Measurements from ENCODE around the gene PRKCD. TPM values are rescaled to one million over a fixed set of nuclear protein-coding genes. Genes with fewer than 3 reads are reported as not detected.
A peak's percentile ranks its signal among the peaks of the same experiment; 100 is the strongest.

Gene PRKCD
- total RNA-seq, 1 experiment from 2014 or later = 34.3 TPM

DNA sequence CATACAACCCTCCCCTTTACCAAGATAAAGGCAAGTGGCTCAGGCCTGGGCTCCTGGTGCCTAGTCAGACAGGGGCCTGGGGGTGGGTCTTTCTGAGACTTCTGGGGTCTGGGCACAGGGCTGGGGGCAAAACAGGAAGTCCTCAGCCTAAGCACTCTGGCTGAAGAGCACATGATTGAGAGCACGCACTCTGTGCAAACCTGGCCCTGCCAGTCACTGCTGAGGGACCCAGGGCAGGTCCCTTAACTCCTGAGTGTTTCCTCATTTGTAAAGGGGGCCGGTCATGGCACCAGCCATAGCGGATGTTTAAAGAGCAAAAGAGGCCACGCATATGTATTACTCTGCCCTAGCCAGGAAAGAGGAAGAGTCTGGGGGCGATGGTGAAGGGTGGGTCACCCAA lies 78.8 kb downstream of the PRKCD start:
- CTCF ChIA-PET = no interaction called here
- Histone ChIP-seq H3F3A (ENCODE audit: insufficient read depth, low read depth) (peaks cover 81% of the 10 kb centered on the region), H3K27me3 (ENCODE audit: insufficient read depth, low read depth) (no peaks in the 10 kb centered on the region), H3K4me2 (peak overlapping the region; percentile 47; the same call in 1 of the 2 replicates), H4K20me1 (ENCODE audit: insufficient read depth) (peaks cover 61% of the 10 kb centered on the region), H3K9me3 (ENCODE audit: insufficient read depth, low read depth) (no peaks in the 10 kb centered on the region), H3K27ac (peak overlapping the region; percentile 95), H3K36me3 (ENCODE audit: low read depth) (peaks cover 56% of the 10 kb centered on the region), H3K4me1 (replicated peaks; ENCODE audit: insufficient read depth) (peaks cover 95% of the 10 kb centered on the region), H3K79me2 (ENCODE audit: low read depth) (peaks cover 85% of the 10 kb centered on the region), H2AFZ (no peak overlapping the region), H3K4me3 (no peak overlapping the region), H3K9me2 (ENCODE audit: insufficient read depth) (no peaks in the 10 kb centered on the region)
- DNase-seq = no peak
- no peak for TF ChIP-seq EZH2 (IDR thresholded peaks at IDR 0.05; ENCODE audit: low read depth)
- TF ChIP-seq, protein P1, sequence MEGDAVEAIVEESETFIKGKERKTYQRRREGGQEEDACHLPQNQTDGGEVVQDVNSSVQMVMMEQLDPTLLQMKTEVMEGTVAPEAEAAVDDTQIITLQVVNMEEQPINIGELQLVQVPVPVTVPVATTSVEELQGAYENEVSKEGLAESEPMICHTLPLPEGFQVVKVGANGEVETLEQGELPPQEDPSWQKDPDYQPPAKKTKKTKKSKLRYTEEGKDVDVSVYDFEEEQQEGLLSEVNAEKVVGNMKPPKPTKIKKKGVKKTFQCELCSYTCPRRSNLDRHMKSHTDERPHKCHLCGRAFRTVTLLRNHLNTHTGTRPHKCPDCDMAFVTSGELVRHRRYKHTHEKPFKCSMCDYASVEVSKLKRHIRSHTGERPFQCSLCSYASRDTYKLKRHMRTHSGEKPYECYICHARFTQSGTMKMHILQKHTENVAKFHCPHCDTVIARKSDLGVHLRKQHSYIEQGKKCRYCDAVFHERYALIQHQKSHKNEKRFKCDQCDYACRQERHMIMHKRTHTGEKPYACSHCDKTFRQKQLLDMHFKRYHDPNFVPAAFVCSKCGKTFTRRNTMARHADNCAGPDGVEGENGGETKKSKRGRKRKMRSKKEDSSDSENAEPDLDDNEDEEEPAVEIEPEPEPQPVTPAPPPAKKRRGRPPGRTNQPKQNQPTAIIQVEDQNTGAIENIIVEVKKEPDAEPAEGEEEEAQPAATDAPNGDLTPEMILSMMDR (conservative IDR thresholded peaks at IDR 0.05) = no peak
- BruUV-seq (replicated peaks) = no TSS peak
- intact Hi-C loops (cut with micrococcal nuclease; ENCODE audit: unreplicated experiment) = loop anchor here (2.0 to 5.0 kb wide), 2 partner anchors 13 to 108 kb away; partner anchors contain the start of gene DCP1A
- POLR2A ChIA-PET (ENCODE audit: unreplicated experiment) = interaction anchor here (0.7 kb wide), 1 partner anchor 469 kb away, joined by 6 read pairs; no protein-coding TSS in a partner anchor

DNA sequence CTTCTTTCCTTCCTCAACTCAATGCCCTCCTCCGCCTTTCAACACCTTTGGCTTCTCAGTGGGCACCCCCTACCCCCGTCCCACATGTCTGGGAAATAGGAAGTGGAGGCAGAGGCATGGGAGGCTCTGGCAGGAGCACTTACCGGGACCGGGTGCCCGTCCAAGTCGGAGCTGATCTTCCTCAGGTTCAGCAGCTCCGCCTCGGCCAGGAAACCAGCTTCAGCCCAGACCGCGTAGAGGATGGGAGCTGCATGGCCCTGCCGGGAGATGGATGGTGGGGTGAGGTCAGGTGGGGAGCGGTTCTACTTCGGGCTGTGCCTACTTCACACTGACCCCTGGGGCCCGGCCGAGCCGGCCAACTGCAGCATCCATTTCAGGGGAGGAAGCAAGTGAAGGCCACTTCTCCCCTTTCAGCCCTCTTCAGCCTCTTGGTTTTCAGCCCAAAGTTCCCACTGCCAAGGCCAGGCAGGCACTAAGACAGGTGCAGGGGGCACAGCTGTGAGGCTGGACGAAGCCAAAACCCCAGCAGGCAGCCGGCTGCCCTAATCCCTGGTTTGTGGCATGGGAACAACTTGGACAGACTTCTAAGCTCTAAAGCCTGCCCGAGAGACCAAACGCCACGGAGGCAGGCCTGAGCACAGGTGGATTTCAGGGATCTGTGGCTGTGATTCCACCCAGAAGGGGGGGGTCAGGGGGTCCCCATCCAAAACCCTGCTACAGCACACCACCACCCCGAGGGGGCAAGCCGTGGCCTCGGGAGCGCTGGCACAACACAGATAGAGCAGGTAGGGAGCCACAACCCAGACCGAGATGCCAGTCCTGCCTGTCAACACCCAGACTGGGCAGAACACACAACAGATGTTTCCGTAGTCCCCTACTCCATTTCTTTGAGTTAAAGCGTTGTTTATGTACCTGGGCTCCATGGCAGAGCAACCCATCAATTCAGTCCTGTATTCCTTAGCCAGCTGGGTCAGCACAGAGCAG lies 80.3 kb downstream of the PRKCD start:
- no TSS peak for BruUV-seq (replicated peaks)
- no peaks in the 10 kb centered on the region for H3K9me3 ChIP-seq (ENCODE audit: insufficient read depth, low read depth)
- no peak overlapping the region for H2AFZ ChIP-seq
- POLR2A ChIA-PET (ENCODE audit: unreplicated experiment) = interaction anchor here (0.7 to 0.9 kb wide), 2 partner anchors 9 to 31 kb away, joined by 4 to 5 read pairs; no protein-coding TSS in a partner anchor
- peaks cover 47% of the 10 kb centered on the region for H3K36me3 ChIP-seq (ENCODE audit: low read depth)
- peak overlapping the region; percentile 95 for H3K27ac ChIP-seq
- H3F3A ChIP-seq (ENCODE audit: insufficient read depth, low read depth) = peaks cover 94% of the 10 kb centered on the region
- DNase-seq = no peak
- intact Hi-C loops (cut with micrococcal nuclease; ENCODE audit: unreplicated experiment) = no loop called here
- H3K9me2 ChIP-seq (ENCODE audit: insufficient read depth) = no peaks in the 10 kb centered on the region
- H3K4me3 ChIP-seq = no peak overlapping the region
- TF ChIP-seq EZH2 (IDR thresholded peaks at IDR 0.05; ENCODE audit: low read depth) = no peak
- TF ChIP-seq, protein P1 (conservative IDR thresholded peaks at IDR 0.05) = no peak
- peaks cover 87% of the 10 kb centered on the region for H3K79me2 ChIP-seq (ENCODE audit: low read depth)
- peaks cover 76% of the 10 kb centered on the region for H4K20me1 ChIP-seq (ENCODE audit: insufficient read depth)
- CTCF ChIA-PET = no interaction called here
- H3K27me3 ChIP-seq (ENCODE audit: insufficient read depth, low read depth) = no peaks in the 10 kb centered on the region
- H3K4me1 ChIP-seq (replicated peaks; ENCODE audit: insufficient read depth) = peaks cover 97% of the 10 kb centered on the region
- H3K4me2 ChIP-seq = peak overlapping the region; percentile 47; the same call in 1 of the 2 replicates

- Histone ChIP-seq H3K27me3 (ENCODE audit: insufficient read depth, low read depth) (no peaks in the 10 kb centered on the region), H3K9me2 (ENCODE audit: insufficient read depth) (no peaks in the 10 kb centered on the region), H4K20me1 (ENCODE audit: insufficient read depth) (peaks cover 83% of the 10 kb centered on the region), H2AFZ (no peak overlapping the region), H3K4me1 (replicated peaks; ENCODE audit: insufficient read depth) (peaks cover 94% of the 10 kb centered on the region), H3K4me3 (no peak overlapping the region), H3F3A (ENCODE audit: insufficient read depth, low read depth) (peaks cover 90% of the 10 kb centered on the region), H3K79me2 (ENCODE audit: low read depth) (peaks cover 87% of the 10 kb centered on the region), H3K9me3 (ENCODE audit: insufficient read depth, low read depth) (no peaks in the 10 kb centered on the region), H3K36me3 (ENCODE audit: low read depth) (peaks cover 38% of the 10 kb centered on the region), H3K27ac (peak overlapping the region; percentile 95), H3K4me2 (peak overlapping the region; percentile 33; the same call in 1 of the 2 replicates)
- TF ChIP-seq EZH2 (IDR thresholded peaks at IDR 0.05; ENCODE audit: low read depth) = no peak
- TF ChIP-seq, protein P1 (conservative IDR thresholded peaks at IDR 0.05) = no peak
- no peak for DNase-seq
- intact Hi-C loops (cut with micrococcal nuclease; ENCODE audit: unreplicated experiment) = no loop called here
- no TSS peak for BruUV-seq (replicated peaks)
- ChIA-PET POLR2A (ENCODE audit: unreplicated experiment) (no interaction called here), CTCF (no interaction called here)
Observed at GRCh38 chr3:53242155-53242554, 81.1 kb downstream of the PRKCD start.

Other genes with a start within 250 kb of the PRKCD start
- gene SFMBT1, start 115.1 kb upstream of the PRKCD start, total RNA-seq (2021) = 14.3 and 15.2 TPM in 2 replicates
- gene RFT1, start 30.8 kb upstream of the PRKCD start, total RNA-seq (2021) = 30.8 and 31.0 TPM in 2 replicates
- 1,726 and 2,016 TPM in 2 replicates for gene TKT, start 94.8 kb downstream of the PRKCD start, total RNA-seq (2021)
- 17.0 and 22.7 TPM in 2 replicates for gene DCP1A, start 186.3 kb downstream of the PRKCD start, total RNA-seq (2021)